ENCODE results near the gene NFATC2.
"Not testable (repeated sequence)": the region's sequence is repeated elsewhere in the genome, so short reads cannot be mapped to it uniquely, and the experiment has no call there.

NFATC2 gene

GRCh38 chr20:51570739-51571459, 28.4 kb upstream of the NFATC2 start:
- Histone ChIP-seq H3K9me3 (ENCODE audit: control insufficient read depth, insufficient read depth, low read depth, low read length) (no peaks in the 10 kb centered on the region), H3K4me1 (ENCODE audit: control insufficient read depth, insufficient read depth, low read length) (no peaks in the 10 kb centered on the region), H3K27ac (ENCODE audit: extremely low read depth, low read depth, low read length) (no peak overlapping the region), H3K36me3 (ENCODE audit: control insufficient read depth in 2 of 2, insufficient read depth in 1 of 2, low read length in 2 of 2) (no peaks in the 10 kb centered on the region), H3K4me3 (ENCODE audit: low read depth, low read length) (no peak overlapping the region)
- ChIA-PET POLR2A (interaction anchor here (0.6 kb wide), 1 partner anchor 315 kb away, joined by 7 read pairs; no protein-coding TSS in a partner anchor), CTCF (no interaction called here)
- TF ChIP-seq ZNF645 (tag by site-specific recombination; IDR thresholded peaks at IDR 0.05) (no peak), ZNF121 (tag by site-specific recombination; IDR thresholded peaks at IDR 0.05) (no peak), ZNF266 (tag by site-specific recombination; IDR thresholded peaks at IDR 0.05; ENCODE audit: low read depth) (no peak), ZBTB7A (tag by site-specific recombination; IDR thresholded peaks at IDR 0.05; ENCODE audit: low read depth) (no peak), ZNF302 (tag by site-specific recombination; IDR thresholded peaks at IDR 0.05; ENCODE audit: low read depth) (no peak), ZBTB6 (tag by site-specific recombination; IDR thresholded peaks at IDR 0.05) (no peak)

DNA sequence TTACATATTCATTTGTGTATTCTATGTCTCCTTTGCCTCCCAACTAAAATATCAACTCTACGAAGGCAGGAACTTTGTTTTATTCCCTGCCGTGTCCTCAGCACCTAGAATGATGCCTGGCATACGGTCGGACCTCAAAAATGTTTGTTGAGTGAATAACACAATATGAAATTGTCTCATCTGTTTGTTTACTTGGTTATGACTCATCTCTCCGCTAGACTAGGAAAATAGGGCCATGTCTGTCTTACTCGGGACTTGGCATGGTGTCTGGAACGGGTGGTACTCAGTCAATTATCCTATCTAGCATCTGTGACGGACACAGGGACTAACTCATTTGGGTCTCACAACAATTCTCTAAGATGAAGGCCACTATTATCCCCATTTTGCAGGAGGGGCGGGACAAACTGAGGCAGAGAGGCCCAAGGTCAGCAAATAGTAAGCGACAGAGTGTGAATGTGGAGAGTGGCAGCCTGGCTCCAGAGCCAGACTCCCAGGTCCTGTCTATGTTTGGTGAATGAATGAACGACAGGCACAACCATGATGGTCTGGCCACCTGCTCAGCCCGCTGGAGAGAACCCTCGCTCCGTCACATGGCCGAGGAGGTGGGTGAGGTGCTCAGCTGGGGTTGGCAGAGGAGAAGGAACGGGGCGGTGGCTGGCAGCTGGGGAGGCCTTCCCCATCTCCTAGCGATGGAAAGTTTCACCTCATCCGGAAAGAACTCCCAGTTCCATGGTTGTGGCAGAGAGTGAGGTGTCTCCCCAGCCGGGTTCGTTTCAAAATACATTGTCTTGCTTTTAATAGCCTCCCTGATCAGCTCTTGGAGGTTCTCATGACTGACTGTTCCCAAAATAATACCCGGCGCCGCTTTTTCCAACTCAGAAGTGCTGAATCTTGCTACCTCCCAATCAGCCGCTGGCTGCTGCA, 27.6 kb upstream of the NFATC2 start:
- Histone ChIP-seq H3K27ac (ENCODE audit: extremely low read depth, low read depth, low read length) (no peak overlapping the region), H3K4me3 (ENCODE audit: low read depth, low read length) (no peak overlapping the region), H3K9me3 (ENCODE audit: control insufficient read depth, insufficient read depth, low read depth, low read length) (no peaks in the 10 kb centered on the region), H3K4me1 (ENCODE audit: control insufficient read depth, insufficient read depth, low read length) (no peaks in the 10 kb centered on the region), H3K36me3 (ENCODE audit: control insufficient read depth in 2 of 2, insufficient read depth in 1 of 2, low read length in 2 of 2) (no peaks in the 10 kb centered on the region)
- CTCF ChIA-PET: interaction anchor here (1.0 kb wide), 1 partner anchor 25 kb away, joined by 3 read pairs; no protein-coding TSS in a partner anchor
- POLR2A ChIA-PET: interaction anchor here (0.6 kb wide), 1 partner anchor 316 kb away, joined by 7 read pairs; no protein-coding TSS in a partner anchor
- TF ChIP-seq ZNF555 (tag by site-specific recombination; conservative IDR thresholded peaks at IDR 0.05): no peak
- TF ChIP-seq RBAK (tag by site-specific recombination; IDR thresholded peaks at IDR 0.05): no peak
- TF ChIP-seq REPIN1 (tag by site-specific recombination; IDR thresholded peaks at IDR 0.05; ENCODE audit: low read depth): no peak
- no peak for TF ChIP-seq ZNF48 (tag by site-specific recombination; IDR thresholded peaks at IDR 0.05)
- no peak for TF ChIP-seq ZNF311 (tag by site-specific recombination; IDR thresholded peaks at IDR 0.05; ENCODE audit: borderline replicate concordance)
- no peak for TF ChIP-seq ZBTB1 (tag by site-specific recombination; IDR thresholded peaks at IDR 0.05)
- no peak for TF ChIP-seq ZNF792 (tag by site-specific recombination; IDR thresholded peaks at IDR 0.05)
- no peak for TF ChIP-seq ZBTB8A (tag by site-specific recombination; IDR thresholded peaks at IDR 0.05)
- no peak for TF ChIP-seq ZNF626 (tag by site-specific recombination; IDR thresholded peaks at IDR 0.05)
- no peak for TF ChIP-seq ZNF169 (tag by site-specific recombination; IDR thresholded peaks at IDR 0.05)

DNA sequence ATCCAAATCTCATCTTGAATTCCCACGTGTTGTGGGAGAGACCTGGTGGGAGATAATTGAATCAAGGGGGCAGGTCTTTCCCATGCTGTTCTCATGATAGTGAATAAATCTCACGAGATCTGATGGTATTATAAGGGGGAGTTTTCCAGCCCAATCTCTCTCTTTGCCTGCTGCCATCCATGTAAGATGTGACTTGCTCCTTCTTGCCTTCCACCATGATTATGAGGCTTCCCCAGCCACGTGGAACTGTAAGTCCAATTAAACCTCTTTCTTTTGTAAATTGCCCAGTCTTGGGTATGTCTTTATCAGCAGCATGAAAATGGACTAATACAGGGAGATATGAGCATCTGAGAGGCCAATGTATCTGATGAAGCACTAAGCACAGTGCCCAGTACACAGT, 26.0 kb upstream of the NFATC2 start:
- POLR2A ChIA-PET: not testable (repeated sequence)
- CTCF ChIA-PET: interaction anchor here (1.0 kb wide), 1 partner anchor 26 kb away, joined by 3 read pairs; no protein-coding TSS in a partner anchor

More for the DNA sequence above, 26.0 kb upstream of the NFATC2 start:
- TF ChIP-seq SETDB1 (IDR thresholded peaks at IDR 0.05; ENCODE audit: insufficient read length, low read length): peak; percentile 25
- H3K4me1 ChIP-seq (ENCODE audit: control insufficient read depth, insufficient read depth, low read length); H3K36me3 ChIP-seq (ENCODE audit: control insufficient read depth in 2 of 2, insufficient read depth in 1 of 2, low read length in 2 of 2); H3K27ac ChIP-seq (ENCODE audit: extremely low read depth, low read depth, low read length); H3K9me3 ChIP-seq (ENCODE audit: control insufficient read depth, insufficient read depth, low read depth, low read length); H3K4me3 ChIP-seq (ENCODE audit: low read depth, low read length): not testable (repeated sequence)

Data from HEK293 (cell line).